ENCODE results near the gene CFAP97. TPM values are rescaled to one million over a fixed set of nuclear protein-coding genes. Genes with fewer than 3 reads are reported as not detected.

CFAP97 gene
- total and polyA plus RNA-seq, 8 donors, result 25.7 to 46.0 (median 40.2) TPM

DNA sequence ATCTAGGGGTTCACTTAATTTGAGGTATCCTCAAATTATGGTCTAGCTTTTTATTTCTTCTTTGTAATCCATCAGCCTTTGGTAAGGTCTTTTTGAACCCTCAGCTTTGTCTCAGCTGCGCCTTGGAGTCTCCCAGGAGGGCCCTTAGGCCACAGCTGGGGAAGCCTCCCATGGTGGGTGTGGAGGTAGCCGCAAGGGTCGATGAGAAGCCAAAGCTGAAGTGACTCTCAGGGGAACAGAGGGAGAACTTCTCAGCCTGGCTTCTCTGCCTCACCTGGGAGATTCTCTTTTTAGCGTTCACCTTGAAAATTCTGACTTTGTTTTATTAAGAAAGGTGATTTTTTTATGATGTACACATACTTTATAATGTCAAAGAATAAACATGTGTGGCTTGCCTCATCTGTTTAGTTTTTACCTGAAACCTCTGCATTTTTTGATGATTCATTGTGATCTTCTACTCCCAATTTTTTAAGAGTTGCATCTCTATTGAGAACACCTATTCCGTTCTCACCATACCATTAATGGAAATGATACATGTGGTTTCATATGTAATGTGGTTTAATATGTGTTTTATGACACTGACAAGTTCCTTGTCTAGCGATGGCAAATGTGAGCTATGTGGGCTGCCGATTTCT lies 86.4 kb downstream of the CFAP97 start:
- no peak overlapping the region for H3K4me3 ChIP-seq
- H3K36me3 ChIP-seq, result no peaks in the 10 kb centered on the region
- ATAC-seq (no peak), DNase-seq (no peak)
- intact Hi-C loops (cut with DNase I), result no loop called here
- H3K27me3 ChIP-seq, result peaks cover 0 to 7% of the 10 kb centered on the region in 2 donors
- H3K27ac ChIP-seq, result no peak overlapping the region
- H3K9me3 ChIP-seq, result no peaks in the 10 kb centered on the region
- H3K4me1 ChIP-seq, result peaks cover 0 to 6% of the 10 kb centered on the region in 2 donors
- TF ChIP-seq, protein P1, sequence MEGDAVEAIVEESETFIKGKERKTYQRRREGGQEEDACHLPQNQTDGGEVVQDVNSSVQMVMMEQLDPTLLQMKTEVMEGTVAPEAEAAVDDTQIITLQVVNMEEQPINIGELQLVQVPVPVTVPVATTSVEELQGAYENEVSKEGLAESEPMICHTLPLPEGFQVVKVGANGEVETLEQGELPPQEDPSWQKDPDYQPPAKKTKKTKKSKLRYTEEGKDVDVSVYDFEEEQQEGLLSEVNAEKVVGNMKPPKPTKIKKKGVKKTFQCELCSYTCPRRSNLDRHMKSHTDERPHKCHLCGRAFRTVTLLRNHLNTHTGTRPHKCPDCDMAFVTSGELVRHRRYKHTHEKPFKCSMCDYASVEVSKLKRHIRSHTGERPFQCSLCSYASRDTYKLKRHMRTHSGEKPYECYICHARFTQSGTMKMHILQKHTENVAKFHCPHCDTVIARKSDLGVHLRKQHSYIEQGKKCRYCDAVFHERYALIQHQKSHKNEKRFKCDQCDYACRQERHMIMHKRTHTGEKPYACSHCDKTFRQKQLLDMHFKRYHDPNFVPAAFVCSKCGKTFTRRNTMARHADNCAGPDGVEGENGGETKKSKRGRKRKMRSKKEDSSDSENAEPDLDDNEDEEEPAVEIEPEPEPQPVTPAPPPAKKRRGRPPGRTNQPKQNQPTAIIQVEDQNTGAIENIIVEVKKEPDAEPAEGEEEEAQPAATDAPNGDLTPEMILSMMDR (IDR thresholded peaks at IDR 0.05), result no peak

DNA sequence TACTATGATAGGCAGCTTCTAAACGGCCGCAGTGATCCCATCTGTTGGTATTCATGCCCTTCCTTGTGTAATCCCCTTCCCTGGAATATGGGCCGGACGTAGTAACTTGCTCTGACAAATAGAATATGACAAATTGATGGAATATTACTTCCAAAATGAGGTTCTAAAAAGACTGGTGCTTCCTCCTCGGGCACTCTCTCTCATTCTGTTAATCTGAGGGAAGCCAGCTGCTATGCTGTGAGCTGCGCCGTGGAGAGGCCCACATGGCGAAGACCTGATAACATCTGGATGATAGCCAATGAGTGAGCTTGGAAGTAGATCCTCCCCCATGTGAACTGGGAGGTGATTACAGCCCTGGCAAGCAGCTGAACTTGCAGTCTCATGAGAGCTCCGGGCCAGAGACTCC lies 88.0 kb downstream of the CFAP97 start:
- Histone ChIP-seq H3K4me1 (peaks cover 0 to 13% of the 10 kb centered on the region in 2 donors), H3K9me3 (no peaks in the 10 kb centered on the region), H3K4me3 (no peak overlapping the region), H3K27ac (no peak overlapping the region), H3K36me3 (no peaks in the 10 kb centered on the region), H3K27me3 (peaks cover 0 to 4% of the 10 kb centered on the region in 2 donors)
- TF ChIP-seq, protein P1 (IDR thresholded peaks at IDR 0.05), result no peak
- ATAC-seq (peak; percentile 61), DNase-seq (peak in 2 of 4 donors; percentile 51 to 90)
- intact Hi-C loops (cut with DNase I), result no loop called here

DNA sequence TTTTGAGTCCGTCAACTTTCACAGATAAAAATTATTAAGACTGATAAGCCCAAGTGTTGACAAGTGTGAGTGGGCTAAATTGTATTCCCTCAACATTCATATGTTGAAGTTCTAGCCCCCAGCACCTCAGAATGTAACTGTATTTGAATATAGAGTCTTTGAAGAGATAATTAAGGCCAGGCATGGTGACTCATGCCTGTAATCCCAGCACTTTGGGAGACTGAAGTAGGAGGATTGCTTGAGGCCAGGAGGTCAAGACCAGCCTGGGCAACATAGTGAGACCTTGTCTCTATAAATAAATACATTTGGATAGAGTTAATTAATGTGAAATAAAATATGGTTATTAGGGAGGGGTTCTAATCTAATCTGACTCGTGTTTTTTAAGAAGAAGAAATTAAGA lies 90.5 kb downstream of the CFAP97 start:
- no peaks in the 10 kb centered on the region for H3K27me3 ChIP-seq
- intact Hi-C loops (cut with DNase I), result no loop called here
- DNase-seq (no peak), ATAC-seq (no peak)
- no peak overlapping the region for H3K27ac ChIP-seq
- H3K4me3 ChIP-seq, result no peak overlapping the region
- no peaks in the 10 kb centered on the region for H3K36me3 ChIP-seq
- TF ChIP-seq, protein P1 (IDR thresholded peaks at IDR 0.05), result no peak
- peaks cover 0 to 13% of the 10 kb centered on the region in 2 donors for H3K4me1 ChIP-seq
- no peaks in the 10 kb centered on the region for H3K9me3 ChIP-seq

DNA sequence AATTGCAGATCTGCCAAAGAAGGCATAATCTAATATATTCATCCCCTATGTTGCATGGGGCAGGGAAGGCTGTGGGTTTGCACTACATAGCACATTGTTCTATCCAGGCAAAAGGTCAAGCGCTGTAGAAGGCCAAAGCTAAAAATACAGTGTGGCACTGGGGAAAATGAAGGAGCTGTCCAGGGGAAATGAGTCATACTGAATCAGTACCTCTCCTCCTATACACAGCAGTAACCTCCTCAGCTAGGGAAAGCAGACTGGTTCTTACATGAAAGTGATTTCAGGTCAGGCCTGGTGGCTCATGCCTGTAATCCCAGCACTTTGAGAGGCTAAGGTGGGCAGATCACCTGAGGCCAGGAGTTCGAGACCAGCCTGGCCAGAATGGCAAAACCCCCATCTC lies 91.7 kb downstream of the CFAP97 start:
- TF ChIP-seq, protein P1 (IDR thresholded peaks at IDR 0.05), result no peak
- Histone ChIP-seq H3K36me3 (no peaks in the 10 kb centered on the region), H3K9me3 (no peaks in the 10 kb centered on the region), H3K27me3 (no peaks in the 10 kb centered on the region), H3K27ac (peak overlapping the region in 1 of 2 donors; percentile 70), H3K4me3 (no peak overlapping the region), H3K4me1 (peaks cover 0 to 13% of the 10 kb centered on the region in 2 donors)
- ATAC-seq, result peak; percentile 91
- intact Hi-C loops (cut with DNase I), result no loop called here
- DNase-seq, result peak in 1 of 4 donors; percentile 37

DNA sequence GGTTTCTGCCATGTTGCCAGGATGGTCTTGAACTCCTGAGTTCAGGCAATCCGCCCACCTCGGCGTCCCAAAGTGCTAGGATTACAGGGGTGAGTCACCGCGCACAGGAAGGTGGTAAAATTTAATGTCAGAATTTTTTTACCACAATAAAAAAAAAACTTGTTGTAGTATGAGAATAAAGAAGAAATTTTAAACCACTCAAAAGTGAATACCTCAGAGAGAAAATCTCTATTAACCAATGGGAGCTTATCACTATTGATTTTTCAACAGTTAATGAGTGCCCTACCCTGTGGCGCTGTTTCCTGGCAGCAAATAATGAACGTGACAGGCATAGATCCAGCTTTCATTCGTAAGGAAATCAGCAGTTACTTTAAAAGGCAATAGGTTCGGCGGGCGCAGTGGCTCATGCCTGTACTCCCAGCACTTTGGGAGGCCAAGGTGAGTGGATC lies 93.4 kb downstream of the CFAP97 start:
- TF ChIP-seq, protein P1 (IDR thresholded peaks at IDR 0.05), result no peak
- Histone ChIP-seq H3K27me3 (no peaks in the 10 kb centered on the region), H3K36me3 (no peaks in the 10 kb centered on the region), H3K4me1 (peaks cover 0 to 13% of the 10 kb centered on the region in 2 donors), H3K27ac (no peak overlapping the region), H3K9me3 (no peaks in the 10 kb centered on the region), H3K4me3 (no peak overlapping the region)
- no peak for DNase-seq
- no peak for ATAC-seq
- intact Hi-C loops (cut with DNase I), result no loop called here
